ENCODE results near the gene ELOA. TPM values are rescaled to one million over a fixed set of nuclear protein-coding genes. Genes with fewer than 3 reads are reported as not detected.
"Not testable (repeated sequence)": the region's sequence is repeated elsewhere in the genome, so short reads cannot be mapped to it uniquely, and the experiment has no call there.

The ELOA gene
- total RNA-seq, 1 experiment from 2014 or later = 65.9 TPM

DNA sequence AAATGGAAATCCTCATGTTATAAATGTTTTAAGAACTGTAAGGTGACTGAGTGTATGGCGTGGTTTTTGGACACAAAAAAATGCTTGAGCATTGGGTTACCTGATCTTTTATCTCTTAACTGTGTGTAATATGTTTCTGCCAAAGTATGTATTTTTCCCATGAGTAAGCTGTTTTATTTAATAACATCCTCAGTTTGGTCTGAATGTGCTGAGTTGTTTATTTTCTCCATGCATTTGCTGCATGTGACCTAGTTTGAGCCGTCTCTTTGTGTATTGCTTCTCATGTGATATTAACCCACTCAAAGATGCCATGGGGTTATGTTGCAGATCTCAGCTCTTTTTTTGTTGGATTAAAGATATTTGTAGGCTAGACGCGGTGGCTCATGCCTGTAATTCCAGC is 41.6 kb downstream of the ELOA start:
- no peaks in the 10 kb centered on the region for H3K27me3 ChIP-seq
- peaks cover 45% of the 10 kb centered on the region for H3K36me3 ChIP-seq
- H3K9me3 ChIP-seq (replicated peaks) = 0 out of 2 replicates have a peak, but pooled peaks cover 3% of the 10 kb centered on the region
- no peak overlapping the region for H3K27ac ChIP-seq
- no peak for DNase-seq
- no peak overlapping the region for H3K4me3 ChIP-seq
- H3K4me1 ChIP-seq = peaks cover 11% of the 10 kb centered on the region

DNA sequence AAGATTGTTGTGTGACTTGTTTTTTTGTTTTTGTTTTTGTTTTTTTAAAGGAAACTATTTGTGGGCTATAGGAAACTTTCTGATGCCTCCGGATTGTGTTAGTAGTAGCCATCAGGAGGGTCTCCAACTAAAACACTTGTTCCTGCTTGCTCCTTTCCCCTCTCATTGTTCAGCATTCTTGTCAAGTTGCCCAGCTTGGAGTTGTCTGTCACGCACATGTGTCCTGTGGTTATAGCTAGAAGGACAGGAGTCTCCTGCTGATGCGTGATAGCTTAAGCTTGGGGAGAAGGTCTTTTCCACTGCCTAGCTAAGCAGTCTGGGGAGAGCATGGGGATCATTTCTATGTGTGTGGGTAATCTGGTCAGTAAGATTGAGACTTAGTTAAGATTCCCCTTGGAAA is 44.4 kb downstream of the ELOA start:
- peaks cover 31% of the 10 kb centered on the region for H3K36me3 ChIP-seq
- H3K27ac ChIP-seq = no peak overlapping the region
- H3K4me1 ChIP-seq = peaks cover 9% of the 10 kb centered on the region; the same call in 1 of the 2 replicates
- no peak for DNase-seq
- no peak overlapping the region for H3K4me3 ChIP-seq
- H3K27me3 ChIP-seq = no peaks in the 10 kb centered on the region
- H3K9me3 ChIP-seq (replicated peaks) = 0 out of 2 replicates have a peak, but pooled peaks cover 3% of the 10 kb centered on the region

DNA sequence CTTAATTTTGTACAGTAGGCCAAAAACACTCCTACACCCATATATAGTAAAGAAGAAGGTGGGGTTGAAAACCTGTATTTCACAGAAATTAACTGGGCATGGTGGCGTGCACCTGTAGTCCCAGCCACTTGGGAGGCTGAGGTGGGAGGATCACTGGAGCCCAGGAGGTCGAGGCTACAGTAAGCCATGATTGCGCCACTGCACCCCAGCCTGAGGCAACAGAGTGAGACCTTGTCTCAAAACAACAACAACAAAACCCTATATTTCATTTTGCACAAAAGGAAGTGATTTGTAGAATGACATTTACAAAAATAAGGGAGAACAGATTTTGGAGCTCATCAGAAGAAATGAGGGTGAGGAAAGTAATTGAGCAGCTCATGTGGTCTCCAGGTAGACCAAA is 45.4 kb downstream of the ELOA start:
- H3K4me3 ChIP-seq = no peak overlapping the region

DNA sequence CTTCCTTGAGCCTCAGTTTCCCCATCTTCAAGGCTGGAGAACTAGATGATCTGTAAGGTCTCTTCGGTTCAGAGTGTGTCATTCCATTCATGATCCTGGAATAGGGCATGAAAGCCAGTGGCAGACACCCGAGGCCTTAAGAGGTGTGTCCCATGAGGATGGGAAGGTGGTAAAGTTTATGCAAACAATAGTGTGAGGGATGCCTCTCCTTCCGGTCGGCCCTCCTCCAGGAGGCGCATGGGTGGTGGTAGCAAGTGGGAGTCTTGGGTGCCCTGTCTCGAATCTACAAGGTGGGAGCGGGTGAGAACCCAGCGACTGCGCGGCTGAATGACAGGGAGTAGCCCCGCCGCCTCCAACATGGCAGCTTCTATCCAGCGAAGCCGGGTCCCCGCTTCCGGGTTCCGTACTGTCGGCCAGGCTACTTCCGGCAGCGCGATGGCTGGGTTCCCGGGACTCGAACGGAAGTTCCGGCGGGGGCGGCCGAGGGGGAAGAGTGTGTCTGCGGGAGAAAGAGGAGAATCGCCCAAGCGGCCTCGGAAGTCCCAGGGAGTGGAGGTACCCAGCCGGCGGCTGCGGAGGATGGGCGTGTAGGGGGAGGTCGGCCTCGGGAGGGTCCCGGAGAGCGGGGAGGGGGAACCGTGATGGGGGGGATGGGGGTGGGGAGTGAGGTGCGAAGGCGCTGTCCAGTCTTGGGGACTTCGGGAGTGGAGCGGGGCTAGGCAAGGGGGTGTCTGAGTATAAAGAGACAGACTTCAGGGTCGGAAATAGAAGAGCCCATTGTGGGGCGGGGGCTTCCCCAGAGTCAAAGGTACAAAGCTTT is 47.6 kb downstream of the ELOA start, which contains the start of gene LYPLA2:
TSS of gene LYPLA2 (plus strand) at position 450 of the 820 bp plus-strand sequence. CDS start 1,538 bp downstream, outside the sequence.
- peaks cover 9% of the 10 kb centered on the region; the same call in 1 of the 2 replicates for H3K4me1 ChIP-seq
- H3K27ac ChIP-seq = peak within 1 kb of the TSS; percentile 15; the same call in 1 of the 2 replicates
- DNase-seq = peak; percentile 94
- no peaks in the 10 kb centered on the region for H3K9me3 ChIP-seq (replicated peaks)
- H3K36me3 ChIP-seq = peaks cover 9% of the 10 kb centered on the region
- H3K4me3 ChIP-seq = peak within 1 kb of the TSS; percentile 57
- H3K27me3 ChIP-seq = no peaks in the 10 kb centered on the region

More for the DNA sequence above, 45.4 kb downstream of the ELOA start:
- Histone ChIP-seq H3K4me1 (peaks cover 9% of the 10 kb centered on the region; the same call in 1 of the 2 replicates), H3K27me3 (no peaks in the 10 kb centered on the region), H3K9me3 (replicated peaks) (0 out of 2 replicates have a peak, but pooled peaks cover 3% of the 10 kb centered on the region), H3K36me3 (peaks cover 29% of the 10 kb centered on the region), H3K27ac (no peak overlapping the region)
- DNase-seq = no peak

DNA sequence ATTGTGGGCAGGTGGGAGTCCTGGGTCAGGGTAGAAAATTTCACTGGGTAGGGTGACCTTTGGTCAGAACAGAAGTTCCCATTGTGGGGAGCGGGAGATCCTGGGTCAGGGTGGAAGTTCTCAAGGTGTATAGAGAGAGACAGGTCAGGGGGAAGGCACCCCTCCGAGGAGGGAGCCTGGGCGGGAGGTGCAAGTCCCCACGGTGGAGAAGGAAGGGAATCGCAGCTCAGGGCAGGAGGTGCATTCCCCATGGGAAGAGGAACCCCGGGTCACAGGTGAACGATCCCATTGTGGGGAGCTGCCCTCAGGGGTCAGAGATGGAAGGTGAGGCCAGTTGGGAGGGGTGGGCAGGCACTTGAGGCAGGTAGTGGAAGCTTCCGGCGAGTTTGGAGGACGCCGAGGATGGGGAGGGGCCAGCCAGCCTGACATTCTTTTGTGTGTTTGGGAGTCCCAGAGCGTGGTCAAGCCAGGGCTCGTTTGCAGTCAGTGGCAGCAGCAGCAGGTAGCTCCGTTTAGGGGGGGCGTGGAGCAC is 48.3 kb downstream of the ELOA start:
- Histone ChIP-seq H3K9me3 (replicated peaks) (no peaks in the 10 kb centered on the region), H3K4me1 (peaks cover 9% of the 10 kb centered on the region; the same call in 1 of the 2 replicates), H3K27ac (peak overlapping the region; percentile 15; the same call in 1 of the 2 replicates), H3K4me3 (peak overlapping the region; percentile 57), H3K36me3 (peaks cover 5% of the 10 kb centered on the region), H3K27me3 (no peaks in the 10 kb centered on the region)
- peak in 1 of 2 experiments; percentile 31 for DNase-seq

DNA sequence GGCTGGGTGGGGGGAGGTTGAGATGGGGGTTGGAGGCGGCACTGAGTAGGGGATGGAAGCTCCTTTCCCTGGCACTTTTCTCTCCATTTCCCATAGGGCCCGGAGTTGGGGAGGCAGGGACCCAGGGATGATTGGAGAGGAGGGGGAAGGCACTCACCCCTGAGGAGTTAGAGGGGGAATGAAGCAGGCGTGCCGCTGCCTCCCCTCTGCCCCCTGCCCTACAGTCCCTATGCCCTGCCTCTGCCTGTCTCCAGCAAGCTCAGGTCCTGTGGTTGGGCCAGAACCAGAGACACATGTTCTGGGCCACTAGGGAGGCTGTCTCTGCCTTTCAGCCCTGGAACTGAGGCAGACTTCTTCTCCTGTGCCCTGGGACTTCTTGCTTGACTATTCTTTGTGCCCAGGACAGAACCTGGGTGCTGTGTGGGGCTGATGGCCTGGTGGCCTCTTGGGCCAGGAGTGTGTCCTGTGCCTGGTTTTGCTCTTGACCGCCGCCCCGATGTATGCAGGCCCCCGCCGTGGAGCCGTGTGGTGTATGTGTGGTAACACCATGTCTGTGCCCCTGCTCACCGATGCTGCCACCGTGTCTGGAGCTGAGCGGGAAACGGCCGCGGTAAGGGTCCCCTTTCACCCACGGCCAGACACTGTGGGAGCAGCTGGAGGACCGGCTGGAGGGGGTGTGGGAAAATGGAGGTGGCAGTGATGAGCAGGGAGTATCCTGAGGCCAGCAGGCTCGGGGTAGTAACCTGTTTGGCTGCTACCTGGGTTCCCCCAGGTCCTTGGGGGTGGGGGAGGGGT is 49.1 kb downstream of the ELOA start:
- DNase-seq = no peak
- Histone ChIP-seq H3K27me3 (no peaks in the 10 kb centered on the region), H3K4me1 (peaks cover 9% of the 10 kb centered on the region; the same call in 1 of the 2 replicates), H3K9me3 (replicated peaks) (no peaks in the 10 kb centered on the region), H3K27ac (no peak overlapping the region), H3K36me3 (peaks cover under 1% of the 10 kb centered on the region; the same call in 1 of the 2 replicates), H3K4me3 (no peak overlapping the region)

DNA sequence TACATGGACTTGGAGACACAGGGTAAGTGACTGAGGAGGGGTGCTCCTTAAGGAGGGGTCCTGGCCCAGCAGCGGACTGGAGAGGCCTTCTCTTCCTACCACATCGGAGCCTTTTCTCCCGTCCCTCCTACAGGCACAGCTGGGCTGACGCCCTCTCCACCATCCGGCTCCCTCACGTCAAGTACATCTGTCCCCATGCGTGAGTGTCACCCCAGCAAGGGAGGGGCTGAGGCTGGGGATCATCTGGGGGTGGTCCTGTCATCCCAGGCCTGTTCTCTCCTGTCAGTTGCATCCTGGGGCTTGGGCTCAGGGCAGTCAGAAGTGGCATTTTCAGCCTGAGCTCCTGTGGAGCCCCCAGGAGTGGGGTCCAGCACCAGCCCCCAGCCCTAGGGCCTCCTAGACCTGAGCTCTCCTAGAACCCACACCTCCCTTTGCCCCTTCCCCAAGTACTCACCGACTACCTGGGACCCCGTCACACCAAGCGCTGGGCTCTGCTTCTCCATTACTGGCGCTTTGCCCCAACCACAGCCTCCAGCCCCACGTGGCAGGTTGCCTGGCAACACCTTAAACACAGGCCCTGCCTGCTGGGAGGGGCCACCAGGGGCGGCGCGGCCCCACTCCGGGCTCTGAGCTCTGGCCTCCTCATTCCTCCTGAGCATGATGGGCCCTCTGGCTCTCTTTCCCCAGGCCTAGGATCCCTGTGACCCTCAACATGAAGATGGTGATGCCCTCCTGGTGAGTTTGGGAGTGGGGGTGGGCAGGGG is 49.9 kb downstream of the ELOA start:
- Histone ChIP-seq H3K27me3 (no peaks in the 10 kb centered on the region), H3K9me3 (replicated peaks) (no peaks in the 10 kb centered on the region), H3K36me3 (peaks cover 7% of the 10 kb centered on the region; the same call in 1 of the 2 replicates), H3K27ac (no peak overlapping the region), H3K4me3 (no peak overlapping the region), H3K4me1 (peaks cover 9% of the 10 kb centered on the region; the same call in 1 of the 2 replicates)
- DNase-seq = no peak

DNA sequence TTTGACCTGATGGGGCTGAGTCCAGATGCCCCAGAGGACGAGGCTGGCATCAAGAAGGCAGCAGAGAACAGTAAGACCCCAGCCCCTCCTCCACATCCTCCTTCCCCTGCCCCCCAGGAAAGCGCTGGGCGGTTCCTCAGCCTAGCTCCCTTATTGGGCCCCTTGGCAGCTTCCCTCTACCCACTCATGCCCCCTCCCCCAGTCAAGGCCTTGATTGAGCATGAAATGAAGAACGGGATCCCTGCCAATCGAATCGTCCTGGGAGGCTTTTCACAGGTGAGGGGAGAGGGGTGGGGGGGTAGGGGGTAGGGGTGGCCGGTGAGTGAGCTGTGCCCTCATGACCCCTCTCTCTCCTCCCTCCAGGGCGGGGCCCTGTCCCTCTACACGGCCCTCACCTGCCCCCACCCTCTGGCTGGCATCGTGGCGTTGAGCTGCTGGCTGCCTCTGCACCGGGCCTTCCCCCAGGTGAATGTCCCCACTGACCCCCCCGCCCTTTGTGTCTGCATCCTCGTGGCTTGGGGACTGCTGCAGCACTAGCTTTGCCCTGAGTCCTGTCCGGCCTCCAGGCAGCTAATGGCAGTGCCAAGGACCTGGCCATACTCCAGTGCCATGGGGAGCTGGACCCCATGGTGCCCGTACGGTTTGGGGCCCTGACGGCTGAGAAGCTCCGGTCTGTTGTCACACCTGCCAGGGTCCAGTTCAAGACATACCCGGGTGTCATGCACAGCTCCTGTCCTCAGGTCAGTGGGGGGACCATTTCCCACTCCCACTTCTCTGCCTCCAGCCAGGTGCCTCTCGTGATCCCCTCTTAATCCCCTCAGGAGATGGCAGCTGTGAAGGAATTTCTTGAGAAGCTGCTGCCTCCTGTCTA is 50.8 kb downstream of the ELOA start:
- no peak overlapping the region for H3K27ac ChIP-seq
- no peaks in the 10 kb centered on the region for H3K27me3 ChIP-seq
- no peaks in the 10 kb centered on the region for H3K9me3 ChIP-seq (replicated peaks)
- H3K36me3 ChIP-seq = peaks cover 7% of the 10 kb centered on the region; the same call in 1 of the 2 replicates
- H3K4me1 ChIP-seq = peaks cover 10% of the 10 kb centered on the region
- DNase-seq = no peak
- H3K4me3 ChIP-seq = no peak overlapping the region

DNA sequence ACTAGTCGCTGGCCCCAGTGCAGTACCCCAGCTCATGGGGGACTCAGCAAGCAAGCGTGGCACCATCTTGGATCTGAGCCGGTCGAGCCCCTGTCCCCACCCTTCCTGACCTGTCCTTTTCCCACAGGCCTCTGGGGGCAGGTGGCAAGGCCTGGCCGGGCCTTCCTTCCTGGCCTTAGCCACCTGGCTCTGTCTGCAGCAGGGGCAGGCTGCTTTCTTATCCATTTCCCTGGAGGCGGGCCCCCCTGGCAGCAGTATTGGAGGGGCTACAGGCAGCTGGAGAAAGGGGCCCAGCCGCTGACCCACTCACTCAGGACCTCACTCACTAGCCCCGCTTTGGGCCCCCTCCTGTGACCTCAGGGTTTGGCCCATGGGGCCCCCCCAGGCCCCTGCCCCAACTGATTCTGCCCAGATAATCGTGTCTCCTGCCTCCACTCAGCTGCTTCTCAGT is 51.5 kb downstream of the ELOA start:
- peaks cover 11% of the 10 kb centered on the region for H3K4me1 ChIP-seq
- not testable (repeated sequence) for H3K27me3 ChIP-seq; DNase-seq; H3K27ac ChIP-seq; H3K36me3 ChIP-seq; H3K9me3 ChIP-seq (replicated peaks); H3K4me3 ChIP-seq

DNA sequence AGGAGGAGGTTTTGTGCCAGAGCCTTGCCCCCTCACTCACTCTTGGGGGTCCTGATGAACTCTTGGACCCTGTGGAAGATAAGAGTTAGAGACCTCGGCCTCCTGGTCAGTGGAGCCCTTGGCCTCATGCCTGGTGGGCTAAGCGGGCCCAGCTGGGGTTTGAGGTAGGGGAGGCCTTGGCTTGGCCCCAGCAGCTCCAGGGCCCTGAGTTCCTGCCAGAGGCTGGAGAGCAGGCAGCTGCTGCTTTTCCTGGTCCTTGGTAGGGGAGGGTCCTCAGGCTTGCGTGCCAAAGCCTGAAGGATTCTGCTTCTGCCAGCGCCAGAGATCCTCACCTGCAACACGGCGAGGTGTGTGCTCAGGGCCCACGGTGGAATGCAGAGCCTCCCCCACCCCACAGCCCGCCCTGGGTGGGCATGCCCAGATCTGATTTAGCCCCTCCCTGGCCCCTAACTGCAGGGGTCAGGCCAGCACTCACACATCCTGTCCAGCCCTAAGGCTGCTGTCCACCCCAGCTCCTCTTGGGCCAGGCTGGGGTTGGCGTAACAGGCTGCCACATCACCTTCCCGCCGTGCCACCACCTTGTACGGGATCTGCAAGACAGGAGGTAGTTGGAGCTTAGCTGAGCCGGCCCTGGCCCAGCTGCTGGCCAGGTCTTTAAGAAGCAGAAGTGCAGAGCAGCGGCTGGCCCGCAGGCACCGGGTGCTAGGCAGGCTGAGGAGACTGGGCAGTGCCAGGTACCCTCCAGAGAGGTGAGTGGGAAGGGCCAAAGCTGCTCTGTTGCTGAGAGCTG is 52.6 kb downstream of the ELOA start:
- Histone ChIP-seq H3K27me3 (no peaks in the 10 kb centered on the region), H3K9me3 (replicated peaks) (no peaks in the 10 kb centered on the region), H3K27ac (no peak overlapping the region), H3K4me3 (no peak overlapping the region), H3K36me3 (peaks cover 7% of the 10 kb centered on the region; the same call in 1 of the 2 replicates), H3K4me1 (peaks cover 8% of the 10 kb centered on the region)
- DNase-seq = no peak

DNA sequence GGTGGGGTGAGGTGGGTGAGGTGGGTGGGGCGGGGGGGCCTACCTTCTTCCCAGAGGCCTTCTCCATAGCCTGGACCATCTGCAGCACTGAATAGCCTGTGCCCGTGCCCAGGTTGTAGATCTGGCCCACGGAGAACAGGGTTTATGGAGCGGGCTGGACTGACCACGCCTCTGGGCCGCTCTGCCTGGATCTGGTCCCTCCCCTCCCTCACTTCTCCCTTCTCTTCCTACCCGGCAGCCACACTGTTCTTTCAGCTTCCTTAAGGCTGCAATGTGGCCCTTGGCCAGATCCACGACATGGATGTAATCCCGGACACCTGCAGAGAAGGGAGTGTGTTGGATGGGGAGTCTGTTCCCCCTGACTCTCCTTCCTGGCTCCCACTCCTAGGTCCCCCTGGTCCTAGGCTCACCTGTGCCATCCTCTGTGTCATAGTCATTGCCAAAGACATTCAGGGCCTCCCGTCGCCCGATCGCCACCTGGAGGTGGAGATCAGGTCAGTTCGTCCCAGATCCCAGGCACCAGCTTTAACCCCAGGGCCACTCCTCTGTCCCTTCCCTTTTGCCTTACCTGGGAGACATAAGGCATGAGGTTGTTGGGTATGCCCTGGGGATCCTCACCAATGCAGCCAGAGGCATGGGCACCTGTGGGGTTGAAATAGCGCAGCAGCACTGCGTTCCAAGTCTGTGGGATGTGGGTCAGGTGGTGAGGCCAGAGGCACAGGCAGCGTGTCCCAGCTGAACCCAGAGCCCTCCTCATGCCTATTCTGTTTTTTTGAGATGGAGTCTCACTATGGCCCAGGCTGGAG is 53.4 kb downstream of the ELOA start:
- no peaks in the 10 kb centered on the region for H3K9me3 ChIP-seq (replicated peaks)
- peaks cover 7% of the 10 kb centered on the region; the same call in 1 of the 2 replicates for H3K36me3 ChIP-seq
- no peak overlapping the region for H3K27ac ChIP-seq
- peaks cover 8% of the 10 kb centered on the region for H3K4me1 ChIP-seq
- no peaks in the 10 kb centered on the region; the same call in 1 of the 2 replicates for H3K27me3 ChIP-seq
- no peak for DNase-seq
- H3K4me3 ChIP-seq = no peak overlapping the region

All from SJCRH30 (cell line).